ENCODE data around the gene ANKRD50. TPM values are rescaled to one million over a fixed set of nuclear protein-coding genes. Genes with fewer than 3 reads are reported as not detected.

The ANKRD50 gene
- total RNA-seq, 1 donor from 2014 or later, result 29.4 TPM

DNA sequence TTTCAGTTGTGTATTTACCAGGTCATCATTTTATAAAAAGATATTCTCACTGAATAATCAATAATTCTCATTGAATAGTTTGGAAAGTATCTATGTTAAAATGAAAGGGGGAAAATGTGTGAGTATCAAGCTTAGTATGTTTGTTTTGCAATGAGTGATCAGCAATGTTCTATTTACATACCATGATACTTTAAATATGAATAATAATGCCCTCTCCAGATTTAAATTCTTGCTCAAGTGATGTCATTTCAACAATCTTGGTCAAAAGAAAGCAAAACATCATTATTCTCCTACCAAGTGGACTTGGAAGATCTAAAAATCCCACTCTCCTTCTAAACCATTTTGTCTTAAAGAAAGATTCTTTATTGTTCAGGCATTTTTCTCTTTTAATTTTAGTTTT is 42.1 kb upstream of the ANKRD50 start:
- no peaks in the 10 kb centered on the region for H3K4me1 ChIP-seq (ENCODE audit: insufficient read depth, low read length)
- H3K36me3 ChIP-seq (ENCODE audit: insufficient read depth, low read length), result no peaks in the 10 kb centered on the region
- no peak overlapping the region for H2AFZ ChIP-seq (ENCODE audit: low read depth, low read length)
- TF ChIP-seq, protein P1, sequence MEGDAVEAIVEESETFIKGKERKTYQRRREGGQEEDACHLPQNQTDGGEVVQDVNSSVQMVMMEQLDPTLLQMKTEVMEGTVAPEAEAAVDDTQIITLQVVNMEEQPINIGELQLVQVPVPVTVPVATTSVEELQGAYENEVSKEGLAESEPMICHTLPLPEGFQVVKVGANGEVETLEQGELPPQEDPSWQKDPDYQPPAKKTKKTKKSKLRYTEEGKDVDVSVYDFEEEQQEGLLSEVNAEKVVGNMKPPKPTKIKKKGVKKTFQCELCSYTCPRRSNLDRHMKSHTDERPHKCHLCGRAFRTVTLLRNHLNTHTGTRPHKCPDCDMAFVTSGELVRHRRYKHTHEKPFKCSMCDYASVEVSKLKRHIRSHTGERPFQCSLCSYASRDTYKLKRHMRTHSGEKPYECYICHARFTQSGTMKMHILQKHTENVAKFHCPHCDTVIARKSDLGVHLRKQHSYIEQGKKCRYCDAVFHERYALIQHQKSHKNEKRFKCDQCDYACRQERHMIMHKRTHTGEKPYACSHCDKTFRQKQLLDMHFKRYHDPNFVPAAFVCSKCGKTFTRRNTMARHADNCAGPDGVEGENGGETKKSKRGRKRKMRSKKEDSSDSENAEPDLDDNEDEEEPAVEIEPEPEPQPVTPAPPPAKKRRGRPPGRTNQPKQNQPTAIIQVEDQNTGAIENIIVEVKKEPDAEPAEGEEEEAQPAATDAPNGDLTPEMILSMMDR (IDR thresholded peaks at IDR 0.05; ENCODE audit: insufficient read depth, low read depth, low read length), result no peak
- TF ChIP-seq EZH2 (IDR thresholded peaks at IDR 0.05; ENCODE audit: insufficient read depth, low read length), result no peak
- H4K20me1 ChIP-seq (ENCODE audit: insufficient read depth, low read length), result no peaks in the 10 kb centered on the region
- Mint-ChIP-seq H3K27me3 (ENCODE audit: low read depth, unreplicated experiment) (no peaks in the 10 kb centered on the region), H3K4me1 (ENCODE audit: low read depth, unreplicated experiment) (no peaks in the 10 kb centered on the region), H3K4me3 (ENCODE audit: unreplicated experiment) (no peak overlapping the region), H3K36me3 (ENCODE audit: low read depth, unreplicated experiment) (no peaks in the 10 kb centered on the region), H3K9me3 (ENCODE audit: unreplicated experiment) (no peaks in the 10 kb centered on the region), H3K27ac (ENCODE audit: unreplicated experiment) (no peak overlapping the region)
- no peaks in the 10 kb centered on the region for H3K9me3 ChIP-seq (ENCODE audit: insufficient read depth, low read depth, low read length)
- no peak overlapping the region for H3K9ac ChIP-seq (ENCODE audit: low read length)
- DNase-seq (ENCODE audit: low read depth) (no peak), FAIRE-seq (no peak)
- no peak overlapping the region for H3K4me2 ChIP-seq (ENCODE audit: low read length)
- H3K27me3 ChIP-seq (ENCODE audit: insufficient read depth, low read length), result no peaks in the 10 kb centered on the region
- H3K79me2 ChIP-seq (ENCODE audit: insufficient read depth, low read length), result no peaks in the 10 kb centered on the region
- no peak overlapping the region for H3K27ac ChIP-seq (ENCODE audit: low read depth, low read length)
- H3K4me3 ChIP-seq (ENCODE audit: insufficient read depth, low read depth, low read length), result no peak overlapping the region

DNA sequence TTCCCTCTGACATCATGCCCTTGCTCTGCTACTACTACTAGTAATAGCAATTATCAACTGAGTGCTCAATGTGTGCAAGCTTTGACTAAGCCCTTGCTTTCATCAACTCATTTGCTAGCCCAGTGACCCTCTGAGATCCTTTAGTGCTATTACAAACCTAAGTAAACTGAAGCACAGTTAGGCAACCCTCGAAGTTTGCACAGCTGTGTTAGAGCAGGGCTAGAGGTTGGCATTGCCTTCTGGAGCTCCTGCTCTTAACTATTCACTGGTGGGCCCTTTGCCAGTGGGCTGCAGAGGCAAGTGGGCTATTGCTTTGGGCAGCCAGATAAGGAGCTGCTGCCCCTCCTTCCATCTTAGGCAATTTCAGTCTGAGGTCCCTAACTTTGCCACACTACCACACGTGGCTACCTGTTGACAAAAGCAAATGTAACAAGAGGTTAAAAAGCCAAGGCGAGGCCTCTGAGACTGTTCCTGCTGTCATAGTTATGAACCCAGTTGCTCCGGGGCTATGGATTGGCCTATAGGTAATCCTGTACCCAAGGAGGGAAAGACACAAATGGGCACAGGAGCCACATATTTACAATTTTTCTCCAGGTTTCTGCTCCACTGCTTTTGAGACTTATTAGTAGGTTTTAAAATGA is 41.5 kb upstream of the ANKRD50 start:
- no peak overlapping the region for H3K9ac ChIP-seq (ENCODE audit: low read length)
- H2AFZ ChIP-seq (ENCODE audit: low read depth, low read length), result no peak overlapping the region
- no peak for TF ChIP-seq EZH2 (IDR thresholded peaks at IDR 0.05; ENCODE audit: insufficient read depth, low read length)
- TF ChIP-seq, protein P1 (IDR thresholded peaks at IDR 0.05; ENCODE audit: insufficient read depth, low read depth, low read length), result no peak
- H3K36me3 ChIP-seq (ENCODE audit: insufficient read depth, low read length), result no peaks in the 10 kb centered on the region
- no peaks in the 10 kb centered on the region for H3K9me3 ChIP-seq (ENCODE audit: insufficient read depth, low read depth, low read length)
- Mint-ChIP-seq H3K4me1 (ENCODE audit: low read depth, unreplicated experiment) (no peaks in the 10 kb centered on the region), H3K36me3 (ENCODE audit: low read depth, unreplicated experiment) (no peaks in the 10 kb centered on the region), H3K4me3 (ENCODE audit: unreplicated experiment) (no peak overlapping the region), H3K9me3 (ENCODE audit: unreplicated experiment) (no peaks in the 10 kb centered on the region), H3K27me3 (ENCODE audit: low read depth, unreplicated experiment) (no peaks in the 10 kb centered on the region), H3K27ac (ENCODE audit: unreplicated experiment) (no peak overlapping the region)
- DNase-seq (ENCODE audit: low read depth) (no peak), FAIRE-seq (no peak)
- no peak overlapping the region for H3K27ac ChIP-seq (ENCODE audit: low read depth, low read length)
- H3K4me2 ChIP-seq (ENCODE audit: low read length), result no peak overlapping the region
- no peaks in the 10 kb centered on the region for H3K79me2 ChIP-seq (ENCODE audit: insufficient read depth, low read length)
- no peak overlapping the region for H3K4me3 ChIP-seq (ENCODE audit: insufficient read depth, low read depth, low read length)
- H3K4me1 ChIP-seq (ENCODE audit: insufficient read depth, low read length), result no peaks in the 10 kb centered on the region
- H4K20me1 ChIP-seq (ENCODE audit: insufficient read depth, low read length), result no peaks in the 10 kb centered on the region
- no peaks in the 10 kb centered on the region for H3K27me3 ChIP-seq (ENCODE audit: insufficient read depth, low read length)

DNA sequence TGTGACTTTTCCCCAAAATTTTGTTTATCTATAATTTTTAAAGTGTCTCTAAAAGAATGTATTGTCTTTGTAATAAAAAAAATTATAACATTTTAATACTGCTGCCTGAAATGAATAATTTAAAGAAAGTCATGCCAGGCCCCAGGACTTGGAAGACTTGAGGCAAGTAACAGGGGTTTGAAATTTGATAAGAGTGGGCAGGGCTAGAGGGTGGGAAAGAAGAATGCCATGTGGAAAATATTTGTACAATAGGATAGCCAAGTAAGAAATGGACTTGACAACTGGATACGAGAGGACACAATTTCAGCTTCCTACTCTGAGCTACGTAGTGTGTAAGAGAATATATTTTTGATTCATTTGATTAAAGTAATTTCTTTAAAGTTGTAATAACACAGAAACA is 36.9 kb upstream of the ANKRD50 start:
- FAIRE-seq (no peak), DNase-seq (ENCODE audit: low read depth) (no peak)
- H3K27ac ChIP-seq (ENCODE audit: low read depth, low read length), result no peak overlapping the region
- Mint-ChIP-seq H3K4me1 (ENCODE audit: low read depth, unreplicated experiment) (no peaks in the 10 kb centered on the region), H3K27ac (ENCODE audit: unreplicated experiment) (no peak overlapping the region), H3K9me3 (ENCODE audit: unreplicated experiment) (no peaks in the 10 kb centered on the region), H3K4me3 (ENCODE audit: unreplicated experiment) (no peak overlapping the region), H3K27me3 (ENCODE audit: low read depth, unreplicated experiment) (no peaks in the 10 kb centered on the region), H3K36me3 (ENCODE audit: low read depth, unreplicated experiment) (no peaks in the 10 kb centered on the region)
- H3K4me2 ChIP-seq (ENCODE audit: low read length), result no peak overlapping the region
- H3K79me2 ChIP-seq (ENCODE audit: insufficient read depth, low read length), result no peaks in the 10 kb centered on the region
- H3K9me3 ChIP-seq (ENCODE audit: insufficient read depth, low read depth, low read length), result no peaks in the 10 kb centered on the region
- H3K4me3 ChIP-seq (ENCODE audit: insufficient read depth, low read depth, low read length), result no peak overlapping the region
- no peak overlapping the region for H2AFZ ChIP-seq (ENCODE audit: low read depth, low read length)
- H3K36me3 ChIP-seq (ENCODE audit: insufficient read depth, low read length), result no peaks in the 10 kb centered on the region
- TF ChIP-seq, protein P1 (IDR thresholded peaks at IDR 0.05; ENCODE audit: insufficient read depth, low read depth, low read length), result no peak
- no peak for TF ChIP-seq EZH2 (IDR thresholded peaks at IDR 0.05; ENCODE audit: insufficient read depth, low read length)
- H3K9ac ChIP-seq (ENCODE audit: low read length), result no peak overlapping the region
- no peaks in the 10 kb centered on the region for H4K20me1 ChIP-seq (ENCODE audit: insufficient read depth, low read length)
- H3K4me1 ChIP-seq (ENCODE audit: insufficient read depth, low read length), result no peaks in the 10 kb centered on the region
- H3K27me3 ChIP-seq (ENCODE audit: insufficient read depth, low read length), result no peaks in the 10 kb centered on the region
